Loucy (cell line): ENCODE measurements around the gene JKAMP.

Source experiments
- H2AFZ ChIP-seq: fragments of 200-600 bp; sonication (generic); 2 replicates; pipeline ENCODE4 v1.6.0; 2016; ENCODE audit warnings: antibody characterized with exemption, mild to moderate bottlenecking, low read length, moderate library complexity
- H3F3A ChIP-seq: fragments of 200-600 bp; 2 replicates; pipeline ENCODE4 v1.6.0; 2016; ENCODE audit warnings: antibody characterized with exemption, low read depth, mild to moderate bottlenecking
- H3K27me3 ChIP-seq: fragments of 200-600 bp; sonication (generic); 2 replicates; pipeline ENCODE4 v1.6.1; 2014; ENCODE audit warnings: low read length, mild to moderate bottlenecking; ENCODE audit not compliant: insufficient read depth, poor library complexity, severe bottlenecking
- H3K36me3 ChIP-seq: fragments of 200-600 bp; sonication (generic); 2 replicates; pipeline ENCODE4 v1.6.1; 2016; ENCODE audit warnings: low read length; ENCODE audit not compliant: insufficient read depth
- H3K4me1 ChIP-seq: fragments of 200-600 bp; sonication (generic); 2 replicates; pipeline ENCODE4 v1.5.1; 2014; ENCODE audit warnings: low read length, mild to moderate bottlenecking; ENCODE audit not compliant: insufficient read depth, poor library complexity, severe bottlenecking
- H3K4me2 ChIP-seq: fragments of 200-600 bp; sonication (generic); 2 replicates; pipeline ENCODE4 v1.6.0; 2014; ENCODE audit warnings: antibody characterized with exemption, low read length, low read depth, mild to moderate bottlenecking; ENCODE audit not compliant: poor library complexity, severe bottlenecking
- H3K4me3 ChIP-seq: fragments of 200-600 bp; sonication (generic); 2 replicates; pipeline ENCODE4 v1.5.1; 2014; ENCODE audit warnings: low read length, mild to moderate bottlenecking, mixed read lengths; ENCODE audit not compliant: poor library complexity, severe bottlenecking
- H3K79me2 ChIP-seq: fragments of 200-600 bp; sonication (generic); 2 replicates; pipeline ENCODE4 v1.6.1; 2014; ENCODE audit warnings: low read length; ENCODE audit not compliant: insufficient read depth
- H3K9ac ChIP-seq: fragments of 200-600 bp; sonication (generic); 2 replicates; pipeline ENCODE4 v1.6.0; 2014; ENCODE audit warnings: mild to moderate bottlenecking, low read depth, low read length, moderate library complexity; ENCODE audit not compliant: poor library complexity, severe bottlenecking
- H3K9me2 ChIP-seq: fragments of 200-600 bp; sonication (generic); replicated peaks from 2 replicates; pipeline ENCODE4 v1.6.1; 2016; ENCODE audit warnings: low read depth, low read length, mixed read lengths
- H3K9me3 ChIP-seq: fragments of 200-600 bp; sonication (generic); 2 replicates; pipeline ENCODE4 v1.6.1; 2014; ENCODE audit warnings: mild to moderate bottlenecking, antibody characterized with exemption, low read length, low read depth; ENCODE audit not compliant: insufficient read depth
- H4K20me1 ChIP-seq: fragments of 200-600 bp; sonication (generic); 2 replicates; pipeline ENCODE4 v1.6.0; 2014; ENCODE audit warnings: antibody characterized with exemption, low read length, mild to moderate bottlenecking; ENCODE audit not compliant: insufficient read depth, poor library complexity, severe bottlenecking
- CTCF ChIP-seq: fragments of 200-600 bp; sonication (generic); conservative IDR thresholded peaks from 2 replicates; pipeline ENCODE4 v1.5.1; 2014; ENCODE audit warnings: mild to moderate bottlenecking, antibody characterized with exemption, low read length
- EZH2phosphoT487 ChIP-seq: fragments of 200-600 bp; IDR thresholded peaks from 2 replicates; pipeline ENCODE4 v1.6.1; 2018; ENCODE audit warnings: antibody characterized with exemption, mild to moderate bottlenecking, moderate library complexity, borderline replicate concordance

Gene JKAMP

DNA sequence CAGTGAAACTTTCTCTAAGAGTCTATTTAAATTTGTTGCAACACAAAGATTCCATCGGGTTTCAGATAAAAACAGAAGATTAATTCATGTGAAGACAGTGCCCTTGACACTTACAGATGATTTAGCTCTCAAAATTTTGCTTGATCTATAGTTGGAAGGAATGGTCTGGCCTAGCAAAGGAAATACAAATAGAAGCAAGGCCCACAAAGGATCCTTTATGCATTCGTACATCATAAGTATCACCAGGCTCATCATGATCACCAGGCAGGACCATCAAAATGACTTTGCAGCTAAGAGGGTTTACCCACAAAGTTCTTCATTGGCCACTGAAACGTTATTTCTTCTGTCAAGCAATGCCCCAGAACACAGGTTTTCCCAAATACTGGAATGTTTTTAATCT lies 24.8 kb downstream of the JKAMP start:
- H3K79me2 ChIP-seq = no peaks in the 10 kb centered on the region
- H3K4me1 ChIP-seq = peaks cover 4% of the 10 kb centered on the region
- H3F3A ChIP-seq = no peaks in the 10 kb centered on the region
- no peak for TF ChIP-seq CTCF
- no peak for TF ChIP-seq EZH2phosphoT487
- H3K4me2 ChIP-seq = no peak overlapping the region
- H3K4me3 ChIP-seq = no peak overlapping the region
- no peaks in the 10 kb centered on the region for H3K9me3 ChIP-seq
- H3K9ac ChIP-seq = no peak overlapping the region
- no peaks in the 10 kb centered on the region for H4K20me1 ChIP-seq
- no peaks in the 10 kb centered on the region for H3K27me3 ChIP-seq
- H3K9me2 ChIP-seq = no peaks in the 10 kb centered on the region
- no peak overlapping the region for H2AFZ ChIP-seq
- H3K36me3 ChIP-seq = peaks cover 2% of the 10 kb centered on the region; the same call in 1 of the 2 replicates

GRCh38 chr14:59510001-59510400 lies 25.7 kb downstream of the JKAMP start:
- Histone ChIP-seq H3K4me1 (peaks cover under 1% of the 10 kb centered on the region), H3K4me2 (no peak overlapping the region), H3K9me3 (no peaks in the 10 kb centered on the region), H3K9ac (no peak overlapping the region), H2AFZ (no peak overlapping the region), H4K20me1 (no peaks in the 10 kb centered on the region), H3K4me3 (no peak overlapping the region), H3K79me2 (no peaks in the 10 kb centered on the region), H3K36me3 (no peaks in the 10 kb centered on the region), H3K27me3 (no peaks in the 10 kb centered on the region), H3F3A (no peaks in the 10 kb centered on the region), H3K9me2 (no peaks in the 10 kb centered on the region)
- TF ChIP-seq CTCF = no peak
- no peak for TF ChIP-seq EZH2phosphoT487

DNA sequence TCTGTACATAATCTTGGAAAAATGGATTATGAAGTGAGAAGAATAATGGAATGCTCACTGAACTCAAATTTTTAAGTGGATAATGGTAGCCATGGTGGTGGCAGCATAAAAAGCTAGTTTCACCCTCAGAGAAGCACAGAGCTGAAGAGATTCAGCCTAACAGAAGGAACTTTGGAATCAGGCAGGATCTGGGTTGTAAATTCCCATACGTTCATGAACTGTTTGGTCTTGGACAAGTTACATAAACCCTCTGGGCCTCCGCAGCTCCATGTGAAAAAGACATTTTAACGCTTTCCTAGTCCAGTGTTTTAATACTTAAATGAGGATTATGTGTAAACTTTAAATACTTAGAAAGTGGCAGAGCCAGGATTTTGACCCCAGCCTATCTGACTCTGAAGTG lies 26.6 kb downstream of the JKAMP start:
- no peaks in the 10 kb centered on the region for H3K4me1 ChIP-seq
- H2AFZ ChIP-seq = no peak overlapping the region
- no peaks in the 10 kb centered on the region for H4K20me1 ChIP-seq
- H3K9me2 ChIP-seq = no peaks in the 10 kb centered on the region
- H3K79me2 ChIP-seq = no peaks in the 10 kb centered on the region
- no peaks in the 10 kb centered on the region for H3K36me3 ChIP-seq
- no peaks in the 10 kb centered on the region for H3K27me3 ChIP-seq
- H3K4me3 ChIP-seq = no peak overlapping the region
- no peak for TF ChIP-seq EZH2phosphoT487
- no peak for TF ChIP-seq CTCF
- no peak overlapping the region for H3K9ac ChIP-seq
- H3K4me2 ChIP-seq = no peak overlapping the region
- H3F3A ChIP-seq = no peaks in the 10 kb centered on the region
- no peaks in the 10 kb centered on the region for H3K9me3 ChIP-seq
